Thyroid gland (tissue), 4 donors: ENCODE results near the gene TNP2.

Experiments
- CTCF ChIP-seq, 6 experiments: fragments of 200-600 bp in 3 of 6; fragments of 450-650 bp in 3 of 6; sonication (generic) in 3 of 6; IDR thresholded peaks; one replicate each; pipeline ENCODE4 v1.5.1; 2016 to 2019; ENCODE audit warnings: antibody characterized with exemption in 6 of 6, mild to moderate bottlenecking in 2 of 6, inconsistent platforms in 1 of 6, moderate library complexity in 1 of 6
- POLR2A ChIP-seq, 2 donors: fragments of 450-650 bp; IDR thresholded peaks; one replicate each; pipeline ENCODE4 v1.6.1; 2017; ENCODE audit warnings: antibody characterized with exemption in 2 of 2, mild to moderate bottlenecking in 2 of 2, moderate library complexity in 1 of 2

DNA sequence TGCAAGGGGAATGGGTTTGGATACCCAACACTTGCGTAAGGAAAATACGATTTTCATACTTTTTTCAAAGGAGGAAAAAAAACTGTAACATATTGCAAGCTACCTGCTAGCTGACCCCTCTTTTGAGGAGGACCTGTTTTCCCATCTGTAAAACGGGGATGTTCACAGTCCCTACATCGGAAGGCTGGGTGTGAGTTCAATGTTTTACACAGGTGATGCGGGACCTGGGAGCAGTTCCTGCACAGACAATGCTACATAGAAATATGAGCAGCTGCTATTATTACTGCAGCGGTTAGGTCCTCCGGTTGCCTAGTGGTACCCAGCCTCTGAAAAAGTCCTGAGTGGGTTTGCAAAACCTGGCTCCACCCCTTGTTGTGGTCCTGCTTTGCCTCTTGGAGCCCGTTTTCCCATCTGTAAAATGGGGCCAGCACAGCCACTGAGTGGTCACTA is 16.6 kb downstream of the TNP2 start:
- TF ChIP-seq CTCF (IDR thresholded peaks at IDR 0.05), result no peak
- no peak for TF ChIP-seq POLR2A (IDR thresholded peaks at IDR 0.05)
